NCI-H526 treated with DMSO at 0.1 percent for 48 hours (cell line): ENCODE results near the gene GID8.

ENCODE experiments used
- DNase-seq: peaks from one replicate; lab custom pipeline; 2025; lab: John Stamatoyannopoulos, UW

GID8 gene

DNA sequence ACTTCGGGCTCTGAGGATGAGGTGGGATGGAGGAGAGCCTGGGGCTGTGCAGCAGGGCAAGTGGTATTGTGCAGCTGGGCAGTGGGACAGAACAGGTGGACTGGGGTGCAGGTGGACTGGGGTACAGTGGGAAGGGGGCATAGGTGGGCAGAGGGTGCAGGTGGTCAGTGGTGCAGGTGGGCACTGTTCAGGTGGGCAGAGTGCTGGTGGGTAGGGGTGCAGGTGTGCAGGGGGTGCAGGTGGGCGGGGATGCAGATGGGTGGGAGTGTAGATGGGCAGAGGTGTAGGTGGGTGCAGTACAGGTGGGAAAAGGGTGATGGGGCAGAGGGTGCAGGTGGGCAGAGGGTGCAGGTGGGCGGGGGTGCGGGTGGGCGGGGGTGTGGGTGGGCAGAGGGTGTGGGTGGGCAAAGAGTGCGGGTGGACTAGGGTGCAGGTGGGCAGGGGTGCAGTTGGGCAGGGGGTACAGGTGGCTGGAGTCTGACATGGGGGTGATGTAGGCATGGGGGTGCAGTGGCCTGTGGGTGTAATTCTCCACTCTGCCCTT is 48.4 kb downstream of the GID8 start:
- no peak for DNase-seq

DNA sequence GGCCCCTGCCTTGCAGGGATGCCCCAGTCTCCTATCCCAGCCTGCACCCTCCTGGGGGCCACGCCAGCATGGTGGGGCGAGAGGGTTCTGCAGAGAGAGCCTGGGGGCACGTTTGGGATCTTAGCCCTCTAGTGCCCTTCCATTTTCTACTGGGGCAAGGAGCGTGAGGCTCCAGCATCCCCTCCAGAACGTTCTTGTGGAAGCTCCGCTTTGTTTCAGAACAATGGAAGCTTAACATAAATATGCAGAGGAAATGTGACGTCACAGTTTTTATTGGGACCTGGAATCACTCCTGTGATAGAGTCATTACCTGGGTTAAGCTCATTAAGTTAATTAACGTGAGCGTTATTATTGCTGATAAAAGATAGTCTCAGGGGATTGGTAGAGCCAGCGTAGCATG is 49.2 kb downstream of the GID8 start:
- no peak for DNase-seq

DNA sequence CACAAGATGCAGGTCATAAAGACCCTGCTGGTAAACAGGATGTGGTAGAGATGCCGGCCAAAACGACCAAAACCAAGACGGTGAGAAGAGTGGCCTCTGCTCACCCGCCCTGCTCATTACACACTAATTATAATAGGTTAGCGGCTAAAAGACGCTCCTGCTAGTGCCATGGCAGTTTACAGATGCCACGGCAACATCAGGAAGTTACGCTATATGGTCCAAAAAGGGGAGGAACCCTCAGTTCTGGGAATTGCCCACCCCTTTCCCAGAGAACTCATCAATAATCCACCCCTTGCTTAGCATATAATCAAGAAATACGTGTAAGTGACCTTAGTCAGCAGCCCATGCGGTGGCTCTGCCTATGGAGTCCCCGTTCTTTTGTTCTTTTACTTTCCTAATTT is 51.3 kb downstream of the GID8 start:
- DNase-seq, result no peak

DNA sequence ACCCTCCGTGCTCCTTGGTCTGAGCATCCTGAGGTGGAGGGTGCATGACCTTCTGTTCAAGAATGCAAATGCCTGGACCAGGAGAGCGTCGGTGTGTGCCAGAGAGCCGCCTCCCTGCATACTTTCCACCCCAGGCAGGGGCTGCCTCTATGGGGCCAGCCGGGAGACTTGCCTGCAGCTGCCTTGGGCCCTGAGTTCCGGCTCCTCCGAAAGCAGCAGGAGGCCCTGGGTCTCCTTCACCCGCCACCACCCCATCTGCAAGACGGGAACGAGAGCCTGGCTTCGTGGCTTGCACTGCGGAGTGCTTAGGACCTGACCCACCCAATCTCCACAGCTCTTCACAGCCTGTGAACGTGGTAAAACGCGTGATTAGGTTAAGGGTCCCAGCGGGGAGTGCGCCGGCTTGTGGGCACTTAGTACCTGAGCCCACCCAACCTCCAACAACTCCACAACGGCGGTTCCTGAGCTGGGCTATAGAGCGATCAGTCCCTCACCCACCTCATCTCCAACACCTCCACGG is 52.4 kb downstream of the GID8 start:
- no peak for DNase-seq

DNA sequence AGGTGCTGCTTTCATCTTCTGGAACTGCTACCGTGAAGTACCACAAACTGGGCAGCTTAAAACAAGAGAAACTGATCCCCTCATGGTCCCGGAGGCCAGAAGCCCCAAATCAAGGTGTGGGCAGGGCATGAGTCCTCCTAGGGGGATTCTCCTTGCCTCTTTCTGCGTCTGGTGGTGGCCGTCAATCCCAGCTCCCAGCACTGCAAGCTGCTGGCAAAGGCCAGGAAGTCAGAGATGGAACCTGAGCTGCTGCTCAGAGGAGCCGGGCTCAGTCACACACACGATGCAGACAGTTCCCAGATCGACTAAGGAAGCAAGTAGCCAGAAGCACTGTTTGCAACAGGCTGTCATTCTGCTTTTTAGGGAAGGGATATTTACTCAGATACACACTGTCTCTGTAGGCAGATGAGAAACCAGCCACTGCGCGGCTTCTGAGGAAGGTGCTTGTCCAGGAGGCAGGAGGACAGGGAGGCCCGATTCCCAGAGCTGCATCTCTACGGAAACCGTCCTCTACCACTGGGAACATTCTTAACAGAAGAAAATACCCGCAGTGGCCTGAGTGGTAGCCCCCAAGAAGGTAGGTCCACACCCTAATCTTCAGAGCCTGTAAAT is 53.4 kb downstream of the GID8 start:
- no peak for DNase-seq

DNA sequence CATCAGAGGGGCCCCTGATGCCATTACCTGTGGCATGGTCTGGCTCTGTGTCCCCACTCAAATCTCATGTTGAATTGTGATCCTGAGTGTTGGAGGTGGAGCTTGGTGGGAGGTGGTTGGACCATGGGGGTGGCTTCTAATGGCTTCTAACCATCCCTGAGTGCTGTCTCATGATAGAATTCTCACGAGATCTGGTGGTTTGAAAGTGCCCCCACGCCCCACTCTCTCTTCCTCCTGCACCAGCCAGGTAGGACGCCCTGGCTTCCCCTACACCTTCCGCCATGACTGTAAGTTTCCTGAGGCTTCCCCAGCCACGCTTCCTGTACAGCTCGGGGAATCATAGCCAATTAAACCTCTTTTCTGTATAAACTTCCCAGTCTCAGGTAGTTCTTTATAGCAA is 53.9 kb downstream of the GID8 start:
- DNase-seq, result no peak

DNA sequence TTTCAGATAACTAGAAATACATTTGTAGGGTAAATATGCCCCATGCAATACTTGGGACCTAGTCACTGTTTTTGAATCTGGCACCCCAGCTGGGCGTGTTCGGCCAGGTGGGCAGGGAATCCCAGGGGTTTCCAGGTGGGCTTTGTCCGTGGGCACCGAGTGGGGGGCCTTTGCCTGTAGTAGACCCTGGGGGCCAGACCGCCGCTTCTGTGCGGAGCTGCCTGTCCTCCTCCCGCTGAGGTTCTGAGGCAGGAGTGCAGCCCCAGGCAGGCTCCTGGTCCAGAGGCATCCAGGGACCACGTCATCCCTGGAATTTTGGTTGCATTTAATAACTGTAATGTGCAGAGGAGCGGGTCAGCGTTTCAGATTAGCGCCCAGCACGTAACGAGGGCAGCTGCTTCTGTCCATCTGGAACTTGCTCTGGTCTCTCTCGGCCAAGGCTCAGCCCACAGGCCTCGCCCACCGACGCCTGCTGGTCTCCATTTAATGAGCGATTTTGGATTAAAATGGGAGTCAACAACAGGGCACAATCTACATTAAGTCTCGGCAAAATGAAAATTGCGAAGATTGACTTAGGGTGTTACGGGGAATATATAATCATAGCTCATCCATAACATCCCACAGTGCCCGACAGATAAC is 56.0 kb downstream of the GID8 start:
- DNase-seq, result no peak

DNA sequence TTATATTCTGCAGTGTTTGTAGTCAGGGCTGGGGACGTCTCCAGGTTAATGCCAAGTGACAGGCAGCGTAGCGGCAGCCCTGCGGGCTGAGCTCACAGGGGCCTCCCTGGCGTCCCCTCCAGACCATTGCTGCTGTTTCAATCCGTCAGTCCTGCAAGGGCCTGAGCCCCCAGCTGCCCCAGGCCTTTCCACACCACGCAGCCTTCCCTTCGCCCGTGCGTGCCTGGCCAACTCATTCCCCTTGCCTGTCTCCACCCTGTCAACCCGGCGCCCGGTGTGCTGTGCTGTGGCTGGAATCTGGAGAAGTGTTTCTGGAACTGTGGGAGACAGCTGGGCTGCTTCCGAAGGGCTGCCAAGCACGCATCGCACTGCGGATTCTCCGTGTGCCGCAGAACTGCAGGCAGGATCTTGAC is 56.9 kb downstream of the GID8 start:
- DNase-seq, result no peak

DNA sequence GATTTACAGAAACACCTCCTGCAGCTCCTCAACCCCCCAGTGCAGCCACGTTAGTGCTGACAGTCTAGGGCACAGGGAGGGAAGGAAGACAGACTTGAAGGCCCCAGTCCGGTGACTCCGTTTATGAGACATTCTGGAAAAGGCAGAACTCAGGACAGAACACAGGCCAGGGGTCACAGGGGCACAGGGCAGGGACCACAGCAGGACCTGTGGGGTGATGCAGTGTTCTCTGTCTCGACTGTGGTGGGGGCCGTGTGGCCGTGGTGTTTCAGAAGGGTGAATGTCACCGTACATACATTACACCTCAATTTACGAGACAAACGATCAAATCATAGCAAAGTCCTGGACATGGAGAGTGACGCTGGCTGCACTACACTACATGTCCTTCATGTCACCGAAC is 57.5 kb downstream of the GID8 start:
- no peak for DNase-seq

DNA sequence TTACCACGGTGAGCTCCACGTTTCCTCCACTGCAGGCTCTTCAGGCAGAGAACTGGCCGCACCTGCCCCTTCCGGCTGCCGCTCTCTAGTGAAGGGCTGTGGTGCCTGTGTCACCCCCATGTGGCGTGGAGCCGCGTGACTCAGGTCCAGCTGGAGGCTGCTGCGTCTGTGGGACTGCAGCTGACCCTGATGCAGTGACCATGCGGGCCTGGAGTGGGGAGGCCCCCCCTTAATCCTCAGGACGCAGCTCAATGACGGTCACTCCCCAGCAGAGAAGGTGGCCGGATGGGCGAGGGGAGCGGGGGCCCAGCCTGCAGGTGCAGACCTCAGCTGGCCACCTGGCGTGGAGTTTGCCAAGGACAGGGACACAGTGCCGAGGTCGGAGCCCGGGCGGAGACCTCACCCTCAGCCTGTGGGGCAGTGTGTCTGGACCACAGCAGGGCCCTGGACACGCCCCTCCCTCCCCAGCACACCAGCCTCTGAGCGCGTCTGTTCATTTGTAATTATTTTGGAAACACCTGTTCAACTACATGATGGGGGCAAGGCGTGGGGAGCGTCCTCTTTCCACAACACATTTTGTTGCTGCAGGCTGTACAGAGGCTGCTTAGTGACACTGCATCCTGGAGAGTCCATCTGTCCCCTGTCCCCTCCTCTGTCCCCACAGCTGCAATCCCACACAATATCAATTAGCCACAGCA is 58.1 kb downstream of the GID8 start:
- DNase-seq, result no peak

DNA sequence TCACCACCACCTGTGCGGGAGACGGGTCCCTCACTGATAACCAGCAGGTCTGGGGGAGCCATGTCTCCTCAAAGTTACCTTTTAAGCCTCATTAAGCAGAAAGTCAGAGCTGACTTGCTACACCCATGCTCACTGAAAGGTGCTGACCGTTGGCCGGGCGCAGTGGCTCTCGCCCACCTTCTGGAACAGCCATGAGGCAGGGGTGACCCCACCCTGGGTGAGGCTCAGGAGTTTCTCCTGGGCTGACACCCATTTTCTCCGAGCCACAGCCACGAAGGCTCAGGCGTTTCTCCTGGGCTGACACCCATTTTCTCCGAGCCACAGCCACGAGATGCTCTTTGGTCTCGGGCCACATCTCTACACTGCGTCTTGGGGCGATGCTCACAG is 58.6 kb downstream of the GID8 start:
- DNase-seq, result no peak

DNA sequence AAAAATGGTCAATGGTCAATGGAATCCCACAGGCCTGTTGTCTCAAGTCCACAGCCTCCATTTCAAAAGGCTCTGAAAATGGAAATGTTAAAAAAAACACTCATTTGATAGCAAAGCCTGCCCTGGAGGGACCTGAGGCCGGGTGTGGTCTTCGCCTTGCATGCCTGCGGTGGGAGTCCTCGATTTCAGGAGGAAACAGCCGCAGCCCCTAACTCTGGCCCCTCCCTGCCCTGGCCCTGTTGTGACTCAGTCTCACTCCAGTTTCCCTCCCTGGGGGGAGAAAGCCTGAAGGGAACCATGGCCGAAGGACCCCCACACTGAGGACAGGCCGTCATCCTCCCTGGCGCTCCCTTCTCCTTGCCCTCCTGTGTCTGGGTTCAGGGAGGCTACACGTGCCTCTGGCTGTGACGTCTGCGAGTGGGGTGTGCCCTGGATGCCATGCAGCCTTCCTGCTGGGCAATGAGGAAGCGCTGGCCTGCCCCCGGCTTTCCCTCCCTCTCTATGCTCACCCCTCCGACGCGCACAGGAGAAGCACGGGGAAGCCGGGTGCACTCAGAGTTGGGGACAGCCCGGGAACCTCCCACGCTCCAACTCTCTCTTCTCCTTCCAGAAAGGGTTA is 59.6 kb downstream of the GID8 start:
- no peak for DNase-seq
